ENCODE measurements around the gene FLCN.
"Not testable (repeated sequence)": the region's sequence is repeated elsewhere in the genome, so short reads cannot be mapped to it uniquely, and the experiment has no call there.

FLCN gene

GRCh38 chr17:17237026-17237799 lies at the start of gene FLCN:
FLCN (minus strand) TSS chr17:17237168; CDS start chr17:17228137, 9,031 bp downstream.
- DNase-seq, result peak; percentile 84

- DNase-seq, result no peak
Measured at GRCh38 chr17:17285951-17286350, 49.0 kb upstream of the FLCN start.

- peak; percentile 97 for DNase-seq
Measured at GRCh38 chr17:17280613-17281549, 43.9 kb upstream of the FLCN start, which contains the start of gene COPS3. COPS3 (minus strand) TSS chr17:17281246; CDS start chr17:17281186, 60 bp downstream.

GRCh38 chr17:17279316-17279715 lies 42.3 kb upstream of the FLCN start:
- DNase-seq, result no peak

- not testable (repeated sequence) for DNase-seq
Measured at GRCh38 chr17:17277431-17277830, 40.5 kb upstream of the FLCN start.

- DNase-seq, result no peak
Measured at GRCh38 chr17:17275971-17276370, 39.0 kb upstream of the FLCN start.

GRCh38 chr17:17269926-17270773 lies 33.2 kb upstream of the FLCN start:
- no peak for DNase-seq

- no peak for DNase-seq
Measured at GRCh38 chr17:17264430-17264829, 27.5 kb upstream of the FLCN start.

- DNase-seq, result no peak
Measured at GRCh38 chr17:17258998-17259397, 22.0 kb upstream of the FLCN start.

GRCh38 chr17:17258011-17258410 lies 21.0 kb upstream of the FLCN start:
- no peak for DNase-seq

- no peak for DNase-seq
Measured at GRCh38 chr17:17256316-17256715, 19.3 kb upstream of the FLCN start.

- not testable (repeated sequence) for DNase-seq
Measured at GRCh38 chr17:17255689-17256088, 18.7 kb upstream of the FLCN start.

- no peak for DNase-seq
Measured at GRCh38 chr17:17254036-17254435, 17.1 kb upstream of the FLCN start.

- no peak for DNase-seq
Measured at GRCh38 chr17:17253406-17253805, 16.4 kb upstream of the FLCN start.

GRCh38 chr17:17252149-17252661 lies 15.2 kb upstream of the FLCN start:
- DNase-seq, result no peak

GRCh38 chr17:17246879-17247278 lies 9.9 kb upstream of the FLCN start:
- DNase-seq, result no peak

GRCh38 chr17:17243163-17243562 lies 6.2 kb upstream of the FLCN start:
- no peak for DNase-seq

GRCh38 chr17:17242246-17242645 lies 5.3 kb upstream of the FLCN start:
- no peak for DNase-seq

- DNase-seq, result no peak
Measured at GRCh38 chr17:17241656-17242055, 4.7 kb upstream of the FLCN start.

- no peak for DNase-seq
Measured at GRCh38 chr17:17239832-17240231, 2.9 kb upstream of the FLCN start.

- peak; percentile 34 for DNase-seq
Measured at GRCh38 chr17:17236295-17237025, 508 bp downstream of the FLCN start.

All from HCEC 1CT (cell line).